Trophoblast cell (in vitro differentiated cells and primary cell): ENCODE data around the gene DNAJC17.
A peak's percentile ranks its signal among the peaks of the same experiment; 100 is the strongest.

Source experiments
- DNase-seq, 2 donors: peaks; one replicate each; pipeline ENCODE4 v3.0.0-alpha.2; 2016
- H2AFZ ChIP-seq: 2 replicates; pipeline ENCODE4 v1.6.1; 2013; ENCODE audit warnings: low read length, moderate library complexity, mild to moderate bottlenecking; ENCODE audit not compliant: insufficient read depth, poor library complexity
- H2AK5ac ChIP-seq: 2 replicates; pipeline ENCODE4 v1.6.1; 2013; ENCODE audit warnings: mild to moderate bottlenecking, low read length
- H2BK120ac ChIP-seq: 2 replicates; pipeline ENCODE4 v1.6.1; 2013; ENCODE audit warnings: low read length, mild to moderate bottlenecking, moderate library complexity; ENCODE audit not compliant: insufficient read depth, poor library complexity
- H2BK12ac ChIP-seq: 2 replicates; pipeline ENCODE4 v1.6.1; 2013; ENCODE audit warnings: mild to moderate bottlenecking, low read length, moderate library complexity
- H2BK5ac ChIP-seq: 2 replicates; pipeline ENCODE4 v1.6.1; 2013; ENCODE audit warnings: low read length, low read depth, moderate library complexity, mild to moderate bottlenecking; ENCODE audit not compliant: poor library complexity
- H3K14ac ChIP-seq: 2 replicates; pipeline ENCODE4 v1.6.1; 2013; ENCODE audit warnings: mild to moderate bottlenecking, low read length
- H3K18ac ChIP-seq: 2 replicates; pipeline ENCODE4 v1.6.1; 2013; ENCODE audit warnings: mild to moderate bottlenecking, low read length
- H3K23ac ChIP-seq: 2 replicates; pipeline ENCODE4 v1.6.1; 2013; ENCODE audit warnings: low read length
- H3K27ac ChIP-seq: 2 replicates; pipeline ENCODE4 v1.5.1; 2013; ENCODE audit warnings: low read depth, mild to moderate bottlenecking, inconsistent platforms, low read length, moderate library complexity
- H3K27me3 ChIP-seq: 2 replicates; pipeline ENCODE4 v1.6.1; 2013; ENCODE audit warnings: inconsistent platforms, mild to moderate bottlenecking, low read length, moderate library complexity; ENCODE audit not compliant: insufficient read depth
- H3K36me3 ChIP-seq, 2 experiments: 1 replicate in 1 of 2; 2 replicates in 1 of 2; pipeline ENCODE4 v1.6.1; 2013; ENCODE audit warnings: low read length in 2 of 2, mild to moderate bottlenecking in 2 of 2, moderate library complexity in 1 of 2; ENCODE audit not compliant: insufficient read depth in 2 of 2, control insufficient read depth in 1 of 2
- H3K4ac ChIP-seq: 2 replicates; pipeline ENCODE4 v1.6.1; 2013; ENCODE audit warnings: low read depth, mild to moderate bottlenecking, low read length, moderate library complexity
- H3K4me1 ChIP-seq, 2 experiments: 1 replicate in 1 of 2; 2 replicates in 1 of 2; pipeline ENCODE4 v1.6.1; 2013; ENCODE audit warnings: low read length in 2 of 2, mild to moderate bottlenecking in 2 of 2, moderate library complexity in 1 of 2; ENCODE audit not compliant: insufficient read depth in 2 of 2, control insufficient read depth in 1 of 2
- H3K4me2 ChIP-seq: 2 replicates; pipeline ENCODE4 v1.6.1; 2013; ENCODE audit warnings: inconsistent platforms, mild to moderate bottlenecking, low read length, moderate library complexity
- H3K4me3 ChIP-seq: 2 replicates; pipeline ENCODE4 v1.5.1; 2013; ENCODE audit warnings: mild to moderate bottlenecking, low read depth, low read length, inconsistent platforms
- H3K79me1 ChIP-seq: one replicate; pipeline ENCODE4 v1.6.1; 2013; ENCODE audit warnings: low read length
- H3K79me2 ChIP-seq: 2 replicates; pipeline ENCODE4 v1.6.1; 2013; ENCODE audit warnings: low read length, mild to moderate bottlenecking; ENCODE audit not compliant: control insufficient read depth, insufficient read depth, poor library complexity
- H3K9ac ChIP-seq: 2 replicates; pipeline ENCODE4 v1.6.1; 2013; ENCODE audit warnings: mild to moderate bottlenecking, low read length
- H3K9me3 ChIP-seq: 2 replicates; pipeline ENCODE4 v1.6.1; 2013; ENCODE audit warnings: low read depth, mild to moderate bottlenecking, control low read depth, inconsistent platforms, low read length; ENCODE audit not compliant: insufficient read depth
- H4K12ac ChIP-seq: 2 replicates; pipeline ENCODE4 v1.6.1; 2013; ENCODE audit warnings: low read depth, mild to moderate bottlenecking, low read length, moderate library complexity
- H4K8ac ChIP-seq: 2 replicates; pipeline ENCODE4 v1.6.1; 2013; ENCODE audit warnings: low read depth, mild to moderate bottlenecking, low read length, moderate library complexity
- H4K91ac ChIP-seq: one replicate; pipeline ENCODE4 v1.6.1; 2013; ENCODE audit warnings: low read depth, mild to moderate bottlenecking, low read length, moderate library complexity
- WGBS: extraction: QIAGEN DNeasy Blood & Tissue Kit; methylation state at CpG from one replicate; pipeline ENCODE4 v1.1.7; 2013; ENCODE audit warnings: missing lambda C conversion rate; ENCODE audit not compliant: insufficient read length, insufficient coverage; ENCODE audit errors: extremely low coverage; 5-methylcytosine and 5-hydroxymethylcytosine counted together

The DNAJC17 gene

GRCh38 chr15:40836020-40836419, 28.7 kb upstream of the DNAJC17 start:
- Histone ChIP-seq H2BK12ac (no peak overlapping the region), H3K36me3 (peaks cover 1 to 2% of the 10 kb centered on the region in 2 experiments), H3K14ac (no peak overlapping the region), H3K23ac (no peak overlapping the region), H4K8ac (no peak overlapping the region), H3K4ac (no peak overlapping the region), H3K27ac (no peak overlapping the region), H3K4me2 (no peak overlapping the region), H4K12ac (no peak overlapping the region), H3K9me3 (no peaks in the 10 kb centered on the region), H2AFZ (no peak overlapping the region), H3K79me1 (no peaks in the 10 kb centered on the region), H2AK5ac (peak overlapping the region; percentile 74), H2BK5ac (no peak overlapping the region), H3K27me3 (no peaks in the 10 kb centered on the region), H3K4me1 (no peaks in the 10 kb centered on the region), H3K4me3 (no peak overlapping the region), H3K18ac (no peak overlapping the region), H3K79me2 (no peaks in the 10 kb centered on the region), H4K91ac (no peak overlapping the region), H3K9ac (no peak overlapping the region), H2BK120ac (no peak overlapping the region)
- DNase-seq = no peak
- WGBS = no CpG with 5 or more reads among the region's 1 CpG

- Histone ChIP-seq H3K4me2 (no peak overlapping the region), H3K4me3 (no peak overlapping the region), H3K79me1 (no peaks in the 10 kb centered on the region), H3K27ac (no peak overlapping the region), H3K36me3 (peaks cover 0 to 2% of the 10 kb centered on the region in 2 experiments), H3K14ac (no peak overlapping the region), H3K18ac (no peak overlapping the region), H2AFZ (no peak overlapping the region), H2AK5ac (no peak overlapping the region), H3K9me3 (no peaks in the 10 kb centered on the region), H3K27me3 (no peaks in the 10 kb centered on the region), H2BK12ac (no peak overlapping the region), H4K91ac (no peak overlapping the region), H2BK120ac (no peak overlapping the region), H2BK5ac (no peak overlapping the region), H4K12ac (no peak overlapping the region), H3K4me1 (no peaks in the 10 kb centered on the region), H3K9ac (no peak overlapping the region), H3K23ac (no peak overlapping the region), H4K8ac (no peak overlapping the region), H3K79me2 (no peaks in the 10 kb centered on the region), H3K4ac (no peak overlapping the region)
- peak; percentile 51 to 90 for DNase-seq
Observed at GRCh38 chr15:40832903-40833302, 25.6 kb upstream of the DNAJC17 start.

GRCh38 chr15:40831861-40832260, 24.6 kb upstream of the DNAJC17 start:
- no peak overlapping the region for H3K4ac ChIP-seq
- no peak overlapping the region for H2BK120ac ChIP-seq
- H3K9me3 ChIP-seq = no peaks in the 10 kb centered on the region
- H3K79me1 ChIP-seq = no peaks in the 10 kb centered on the region
- H3K27ac ChIP-seq = no peak overlapping the region
- no peak overlapping the region for H3K9ac ChIP-seq
- H3K4me2 ChIP-seq = no peak overlapping the region
- H2AFZ ChIP-seq = no peak overlapping the region
- no peak overlapping the region for H4K8ac ChIP-seq
- no peak overlapping the region for H2AK5ac ChIP-seq
- no peak overlapping the region for H3K14ac ChIP-seq
- no peak overlapping the region for H3K23ac ChIP-seq
- no peaks in the 10 kb centered on the region for H3K79me2 ChIP-seq
- peaks cover 0 to 2% of the 10 kb centered on the region in 2 experiments for H3K36me3 ChIP-seq
- no peaks in the 10 kb centered on the region for H3K4me1 ChIP-seq
- no peak overlapping the region for H2BK12ac ChIP-seq
- WGBS = no CpG with 5 or more reads among the region's 1 CpG
- H3K18ac ChIP-seq = no peak overlapping the region
- no peak overlapping the region for H4K91ac ChIP-seq
- no peak overlapping the region for H3K4me3 ChIP-seq
- H3K27me3 ChIP-seq = no peaks in the 10 kb centered on the region
- DNase-seq = no peak
- no peak overlapping the region for H2BK5ac ChIP-seq
- H4K12ac ChIP-seq = no peak overlapping the region

- Histone ChIP-seq H4K8ac (no peak overlapping the region), H2BK12ac (no peak overlapping the region), H3K27me3 (no peaks in the 10 kb centered on the region), H3K18ac (no peak overlapping the region), H3K79me1 (no peaks in the 10 kb centered on the region), H4K12ac (no peak overlapping the region), H3K4me1 (peaks cover 0 to 2% of the 10 kb centered on the region in 2 experiments), H3K27ac (no peak overlapping the region), H3K79me2 (no peaks in the 10 kb centered on the region), H2BK120ac (no peak overlapping the region), H3K9me3 (no peaks in the 10 kb centered on the region), H3K36me3 (peaks cover 0 to under 1% of the 10 kb centered on the region in 2 experiments), H3K23ac (no peak overlapping the region), H2AFZ (no peak overlapping the region), H3K4ac (no peak overlapping the region), H2BK5ac (no peak overlapping the region), H3K14ac (no peak overlapping the region), H4K91ac (no peak overlapping the region), H3K4me3 (no peak overlapping the region), H3K9ac (no peak overlapping the region), H3K4me2 (no peak overlapping the region), H2AK5ac (no peak overlapping the region)
- WGBS = no CpG with 5 or more reads among the region's 2 CpGs
- DNase-seq = no peak
Observed at GRCh38 chr15:40830884-40831283, 23.6 kb upstream of the DNAJC17 start.
